Activated CD8-positive, alpha-beta memory T cell treated with anti-CD3 and anti-CD28 coated beads for 36 hours (primary cell): ENCODE measurements around the gene SGO1. TPM values are rescaled to one million over a fixed set of nuclear protein-coding genes. Genes with fewer than 3 reads are reported as not detected.
"Not testable (repeated sequence)": the region's sequence is repeated elsewhere in the genome, so short reads cannot be mapped to it uniquely, and the experiment has no call there.

Experiments
- CTCF ChIA-PET: fragments of 350-600 bp; sonication (Branson Sonifier 250); formaldehyde crosslinking; loops from one replicate; lab custom pipeline; 2021; ENCODE audit warnings: antibody characterized with exemption; lab: Charles Lee
- POLR2A ChIA-PET: fragments of 350-600 bp; sonication (Branson Sonifier 250); formaldehyde crosslinking; loops from one replicate; lab custom pipeline; 2021; ENCODE audit warnings: antibody characterized with exemption; lab: Charles Lee
- total RNA-seq, 2 experiments: library from RNA; stranded (reverse); gene quantifications; one replicate each; pipeline ENCODE4 v1.2.3, GENCODE V29; 2021

The SGO1 gene
- total RNA-seq, result 10 to 100 TPM; 21.6 to 23.3 TPM

DNA sequence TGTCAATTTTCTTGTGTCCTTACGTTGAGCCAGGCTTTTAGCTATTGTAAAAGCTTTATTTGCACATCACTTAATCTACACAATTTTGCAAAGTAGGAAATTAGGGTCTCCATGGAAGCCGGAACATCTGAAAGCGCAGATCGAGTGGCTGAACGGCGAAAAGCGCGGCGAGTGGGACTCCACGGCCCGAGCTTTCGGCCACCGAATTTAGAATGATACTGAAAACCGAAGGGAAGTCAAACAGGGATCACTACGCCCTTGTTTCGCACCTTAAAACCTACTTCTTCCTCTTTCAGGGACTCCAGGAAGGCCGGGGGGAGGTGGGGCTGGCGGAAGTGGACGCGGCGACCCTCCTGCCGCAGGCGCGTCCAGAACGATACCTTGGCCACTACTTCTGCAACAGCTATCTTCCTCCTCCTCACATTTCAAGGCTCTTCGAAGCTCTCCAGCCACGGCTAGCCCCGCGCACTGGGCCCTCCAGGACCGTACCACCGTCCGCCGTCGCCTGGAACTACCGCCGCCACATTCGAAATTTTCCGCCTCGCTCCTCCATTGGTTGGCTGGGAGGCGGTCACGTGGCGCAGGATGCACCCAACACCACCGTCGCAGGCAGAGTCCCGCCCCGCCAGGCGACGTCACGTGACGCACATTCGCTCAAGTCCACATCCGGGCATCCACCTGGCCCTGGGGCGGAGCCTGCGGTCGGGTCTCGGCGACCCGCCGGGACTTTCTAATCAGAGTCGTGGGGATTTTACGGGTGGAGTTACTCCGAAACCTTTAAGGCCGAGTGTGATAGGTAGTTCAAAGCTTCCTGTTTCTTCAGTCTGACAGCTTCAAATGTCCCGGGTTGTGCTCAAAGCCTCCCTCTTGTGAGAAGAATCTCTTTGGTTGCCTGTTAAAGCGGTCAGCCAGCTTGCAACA, at the start of gene SGO1:
TSS of gene SGO1 (minus strand) at position 528 of the 921 bp plus-strand sequence. CDS start 2,179 bp downstream, outside the sequence.
- ChIA-PET POLR2A (interaction anchor here (0.6 to 2.3 kb wide), 8 partner anchors 10 to 249 kb away, joined by 3 to 11 read pairs (median 3); no protein-coding TSS in a partner anchor), CTCF (interaction anchor here (0.7 to 1.6 kb wide), 6 partner anchors 16 to 242 kb away, joined by 3 to 6 read pairs (median 3); partner anchors contain the start of gene KAT2B)

DNA sequence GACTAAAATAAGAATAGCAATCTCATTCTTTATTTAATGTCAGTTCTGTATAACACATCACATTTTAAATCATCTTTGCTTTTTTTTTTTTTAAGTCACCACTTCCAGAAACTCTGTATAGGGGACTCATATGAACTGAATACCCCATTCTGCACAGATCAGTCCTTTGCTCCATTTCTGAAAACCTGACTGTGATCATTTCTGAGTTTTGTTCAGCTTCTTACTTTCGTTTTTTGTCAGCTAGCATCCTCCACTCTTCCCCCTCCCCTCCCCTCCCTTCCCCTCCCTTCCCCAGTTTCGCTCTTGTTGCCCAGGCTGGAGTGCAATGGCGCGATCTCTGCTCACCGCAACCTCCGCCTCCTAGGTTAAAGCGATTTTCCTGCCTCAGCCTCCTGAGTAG, 49.8 kb upstream of the SGO1 start:
- ChIA-PET CTCF (no interaction called here), POLR2A (no interaction called here)

DNA sequence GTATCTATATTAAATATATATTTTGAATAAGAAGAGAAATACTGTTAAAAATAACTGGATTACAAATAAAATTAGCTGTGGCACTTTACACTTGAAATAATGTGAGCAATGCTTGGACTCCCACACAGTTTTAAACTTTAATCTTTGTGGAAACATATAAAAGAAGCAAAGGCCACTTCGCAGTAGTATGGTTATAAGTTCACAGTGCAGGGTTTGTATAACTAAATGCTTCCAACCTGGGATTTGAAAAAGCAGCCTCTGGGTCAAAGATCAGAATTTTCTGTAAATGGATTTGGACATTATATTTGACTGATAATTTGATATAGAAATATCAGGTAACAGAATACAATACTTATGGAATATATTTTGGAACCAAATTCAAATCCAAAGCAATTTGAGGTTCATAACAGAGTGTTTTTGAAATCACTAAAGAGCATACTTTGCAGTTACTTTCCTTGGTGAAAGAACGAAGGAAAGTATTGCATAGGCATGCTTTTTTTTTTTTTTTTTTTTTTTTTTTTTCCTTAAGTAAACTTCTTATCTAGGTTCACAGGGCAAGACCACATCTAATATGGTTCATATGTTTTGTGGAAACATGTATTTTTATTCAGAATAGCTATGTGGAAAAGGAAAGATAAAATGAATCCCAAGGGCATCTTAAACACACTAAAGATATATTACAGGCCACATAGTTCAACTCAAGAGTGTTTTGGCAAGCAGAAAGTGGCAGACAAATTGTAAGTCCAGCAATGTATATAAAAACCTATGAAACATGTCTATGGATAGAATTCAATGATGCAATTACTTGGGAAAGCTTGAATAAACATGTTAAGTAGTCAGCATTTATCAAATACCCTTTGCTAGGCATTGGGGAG, 47.1 kb upstream of the SGO1 start:
- ChIA-PET CTCF (no interaction called here), POLR2A (no interaction called here)

DNA sequence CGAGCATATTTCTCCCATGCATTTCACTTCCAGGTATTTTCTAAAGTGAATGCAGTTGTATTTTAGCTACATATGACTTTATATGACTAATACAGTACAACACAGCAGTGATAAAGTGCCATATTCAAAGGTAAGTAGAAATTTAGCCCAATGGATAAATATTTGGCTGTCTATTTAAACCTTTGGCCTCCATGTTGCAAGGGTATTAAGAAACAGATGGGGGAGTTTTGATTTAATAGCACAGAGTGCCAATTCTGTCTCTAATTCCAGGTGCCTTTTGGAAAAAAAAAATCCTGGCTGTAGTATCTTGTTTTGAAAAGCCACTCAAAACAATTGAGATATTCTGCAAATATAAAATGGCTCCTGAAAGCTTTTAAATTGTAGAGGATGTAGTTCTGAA, 44.9 kb upstream of the SGO1 start:
- ChIA-PET POLR2A (no interaction called here), CTCF (no interaction called here)

DNA sequence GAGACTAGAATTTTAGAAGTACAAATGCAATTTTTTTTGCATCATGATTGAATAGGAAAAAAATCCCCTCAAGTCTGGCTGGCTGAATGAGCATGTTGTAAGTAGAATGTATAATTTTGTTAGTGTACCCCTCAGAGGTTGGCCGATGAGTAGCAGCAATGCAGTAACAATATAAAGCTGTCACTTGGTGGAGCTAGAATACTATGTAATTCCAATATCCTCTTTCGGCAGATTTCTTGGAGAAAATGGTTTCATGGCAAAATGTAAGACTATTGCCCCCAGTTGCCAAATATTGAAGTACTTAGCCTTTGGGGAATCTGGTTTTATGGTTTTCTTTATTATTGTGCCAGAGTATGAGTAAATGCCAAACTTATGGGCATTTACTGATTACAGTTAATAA, 39.8 kb upstream of the SGO1 start:
- CTCF ChIA-PET, result no interaction called here
- POLR2A ChIA-PET, result no interaction called here

DNA sequence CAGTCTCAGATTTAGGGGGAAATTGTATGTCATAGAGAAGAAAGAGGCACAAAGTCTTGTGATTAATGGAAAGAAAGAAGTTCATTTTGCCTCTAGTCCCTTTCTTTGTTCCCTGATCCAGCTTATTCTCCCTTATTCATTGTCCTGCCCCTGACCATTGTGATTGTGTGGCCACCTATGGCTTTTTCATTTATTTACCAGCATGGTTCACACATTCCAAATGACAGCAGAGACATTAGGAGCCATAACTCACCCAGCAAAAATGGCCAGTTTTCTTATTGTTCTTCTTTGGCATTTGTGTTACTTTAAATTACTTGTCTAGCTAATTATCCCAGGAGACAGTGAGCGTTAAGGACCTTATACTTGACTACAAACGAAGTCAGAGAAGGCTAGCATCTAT, 36.3 kb upstream of the SGO1 start:
- CTCF ChIA-PET, result no interaction called here
- POLR2A ChIA-PET, result no interaction called here

DNA sequence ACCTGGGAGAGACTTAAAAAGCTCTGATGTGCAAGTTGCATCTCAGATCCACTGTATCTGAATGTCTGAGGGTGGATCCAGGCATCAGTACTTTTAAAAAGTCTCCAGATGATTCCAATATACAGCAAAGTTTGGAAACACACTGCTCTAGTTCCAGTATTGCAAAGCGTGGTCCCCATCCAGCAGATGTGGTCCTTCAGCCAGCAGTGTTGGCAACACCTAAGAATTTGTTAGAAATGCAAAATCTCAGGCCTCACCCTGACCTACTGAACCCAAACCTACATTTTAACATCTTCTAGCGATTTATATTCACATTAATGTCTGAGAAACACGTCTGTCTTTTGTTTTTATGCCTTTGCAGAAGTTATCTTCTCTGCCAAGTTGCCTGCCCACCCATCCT, 32.2 kb upstream of the SGO1 start:
- CTCF ChIA-PET, result interaction anchor here (0.6 kb wide), 1 partner anchor 334 kb away, joined by 3 read pairs; no protein-coding TSS in a partner anchor
- POLR2A ChIA-PET, result no interaction called here

DNA sequence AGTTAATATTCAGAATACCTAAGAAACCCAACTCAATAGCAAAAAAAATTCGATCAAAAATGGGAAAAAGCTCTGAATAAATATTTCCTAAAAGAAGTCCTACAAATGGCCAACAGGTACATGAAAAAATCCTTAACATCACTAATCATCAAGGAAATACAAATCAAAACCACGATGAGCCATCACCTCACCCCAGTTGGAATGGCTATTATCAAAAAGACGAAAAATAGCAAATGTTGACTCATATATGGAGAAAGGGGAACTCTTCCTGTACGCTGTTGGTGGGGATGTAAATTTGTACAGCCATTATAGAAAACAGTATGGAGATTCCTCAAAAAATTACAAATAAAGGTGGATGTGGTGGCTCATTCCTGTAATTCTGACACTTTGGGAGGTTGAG, 29.6 kb upstream of the SGO1 start:
- ChIA-PET POLR2A (no interaction called here), CTCF (no interaction called here)

DNA sequence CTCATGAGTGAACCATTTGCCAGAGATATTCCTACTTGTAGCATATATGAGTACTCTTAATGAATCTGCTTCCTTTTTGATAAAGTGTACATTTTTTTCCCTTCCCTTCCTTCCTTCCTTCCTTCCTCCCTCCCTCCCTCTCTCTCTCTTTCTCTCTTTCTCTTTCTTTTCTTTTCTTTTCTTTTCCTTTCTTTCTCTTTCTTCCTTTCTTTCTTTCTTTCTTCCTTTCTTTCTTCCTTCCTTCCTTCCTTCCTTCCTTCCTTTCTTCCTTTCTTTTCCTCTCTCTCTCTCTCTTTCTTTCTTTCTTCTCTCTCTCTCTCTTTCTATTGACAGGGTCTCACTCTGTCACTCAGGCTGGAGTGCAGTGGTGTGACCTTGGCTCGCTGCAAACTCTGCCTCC, 27.5 kb upstream of the SGO1 start:
- CTCF ChIA-PET, POLR2A ChIA-PET: not testable (repeated sequence)

DNA sequence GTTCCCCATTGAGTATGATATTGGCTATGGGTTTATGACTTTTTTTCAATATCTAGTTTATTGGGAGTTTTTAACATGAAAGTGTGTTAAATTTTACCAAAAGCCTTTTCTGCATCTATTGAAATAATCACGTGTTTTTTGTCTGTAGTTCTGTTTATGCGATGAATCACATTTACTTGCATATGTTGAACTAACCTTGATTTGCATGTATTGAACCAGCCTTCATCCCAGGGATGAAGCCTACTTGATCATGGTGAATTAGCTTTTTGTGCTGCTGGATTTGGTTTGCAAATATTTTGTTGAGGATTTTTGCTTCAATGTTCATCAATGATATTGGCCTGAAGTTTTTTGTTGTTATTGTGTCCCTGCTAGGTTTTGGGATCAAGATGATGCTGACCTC, 21.9 kb upstream of the SGO1 start:
- CTCF ChIA-PET, POLR2A ChIA-PET: not testable (repeated sequence)

DNA sequence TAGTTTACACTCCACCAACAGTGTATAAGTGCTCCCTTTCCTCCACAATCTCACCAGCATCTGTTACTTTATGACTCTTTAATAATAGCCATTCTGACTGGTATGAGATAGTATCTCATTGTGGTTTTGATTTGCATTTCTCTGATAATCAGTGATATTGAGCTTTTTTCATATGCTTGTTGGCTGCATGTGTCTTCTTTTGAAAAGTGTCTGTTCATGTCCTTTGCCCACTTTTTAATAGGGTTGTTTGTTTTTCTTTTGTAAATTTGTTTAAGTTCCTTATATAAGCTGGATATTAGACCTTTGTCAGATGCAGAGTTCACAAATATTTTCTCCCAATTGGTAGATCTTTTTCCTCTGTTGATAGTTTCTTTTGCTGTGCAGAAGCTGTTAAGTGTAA, 19.9 kb upstream of the SGO1 start:
- CTCF ChIA-PET, POLR2A ChIA-PET: not testable (repeated sequence)

DNA sequence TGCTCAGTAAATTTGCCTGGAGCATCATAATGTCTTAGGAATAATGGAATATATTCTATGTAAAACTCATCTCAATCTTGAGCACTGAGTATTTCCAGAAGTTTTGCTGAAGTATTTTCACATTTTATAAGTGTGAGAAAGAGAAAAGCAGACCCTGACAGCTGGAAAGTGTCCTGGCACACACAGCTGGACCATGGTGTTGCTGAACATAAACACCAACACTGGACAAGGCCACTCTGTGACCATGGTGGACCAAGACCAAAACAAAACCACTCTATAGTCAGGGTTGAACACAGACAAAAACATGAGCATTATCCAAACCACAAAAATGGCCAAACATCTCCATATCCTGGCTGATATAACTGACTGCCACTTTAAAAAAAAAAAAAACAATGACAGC, 15.1 kb upstream of the SGO1 start:
- POLR2A ChIA-PET, result no interaction called here
- CTCF ChIA-PET, result interaction anchor here (0.6 kb wide), 1 partner anchor 160 kb away, joined by 3 read pairs; no protein-coding TSS in a partner anchor

DNA sequence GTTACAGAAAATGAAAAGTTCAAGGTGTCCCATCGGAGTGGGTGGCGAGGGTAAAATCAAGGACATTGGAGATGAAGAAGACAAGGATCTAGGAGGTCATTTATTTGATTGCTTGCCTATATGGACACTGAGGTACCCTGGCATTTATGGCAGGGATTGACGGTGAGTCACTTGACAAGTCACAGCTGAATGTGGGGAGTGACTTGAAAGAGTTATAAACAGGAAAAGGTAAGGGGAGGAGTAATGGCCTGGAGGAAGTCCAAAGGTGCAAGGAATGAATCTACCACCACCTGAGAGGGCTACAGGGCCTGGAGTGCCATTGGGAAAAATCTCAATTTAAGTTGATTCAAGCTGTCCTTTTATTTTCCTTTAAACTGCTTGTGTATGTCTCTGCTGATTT, 11.8 kb upstream of the SGO1 start:
- ChIA-PET CTCF (no interaction called here), POLR2A (no interaction called here)

DNA sequence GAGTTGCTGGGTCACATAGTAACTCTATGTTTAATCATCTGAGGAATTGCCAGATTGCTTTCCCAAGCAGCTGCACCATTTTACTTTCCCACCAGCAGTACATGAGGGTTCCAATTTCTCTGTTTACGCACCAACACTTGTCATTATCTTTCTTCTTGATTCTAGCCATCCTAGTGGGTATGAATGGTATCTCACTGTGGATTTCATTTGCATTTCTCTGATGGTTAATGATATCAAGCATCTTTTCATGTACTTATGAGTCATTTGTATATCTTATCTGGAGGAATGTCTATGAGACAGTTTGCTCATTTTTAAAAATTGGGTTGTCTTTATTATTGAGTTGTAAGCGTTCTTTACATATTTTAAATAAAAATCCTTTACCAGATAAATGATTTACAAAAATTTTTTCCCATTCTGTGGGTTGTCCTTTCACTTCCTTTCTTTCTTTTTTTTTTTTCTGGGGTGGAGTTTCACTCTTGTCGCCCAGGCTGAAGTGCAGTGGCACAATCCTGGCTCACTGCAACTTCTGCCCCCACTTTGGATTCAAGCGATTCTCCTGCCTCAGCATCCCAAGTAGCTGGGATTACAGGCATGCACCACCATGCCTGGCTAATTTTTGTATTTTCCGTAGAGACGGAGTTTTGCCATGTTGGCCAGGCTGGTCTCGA, 8.9 kb upstream of the SGO1 start:
- ChIA-PET CTCF (no interaction called here), POLR2A (no interaction called here)

DNA sequence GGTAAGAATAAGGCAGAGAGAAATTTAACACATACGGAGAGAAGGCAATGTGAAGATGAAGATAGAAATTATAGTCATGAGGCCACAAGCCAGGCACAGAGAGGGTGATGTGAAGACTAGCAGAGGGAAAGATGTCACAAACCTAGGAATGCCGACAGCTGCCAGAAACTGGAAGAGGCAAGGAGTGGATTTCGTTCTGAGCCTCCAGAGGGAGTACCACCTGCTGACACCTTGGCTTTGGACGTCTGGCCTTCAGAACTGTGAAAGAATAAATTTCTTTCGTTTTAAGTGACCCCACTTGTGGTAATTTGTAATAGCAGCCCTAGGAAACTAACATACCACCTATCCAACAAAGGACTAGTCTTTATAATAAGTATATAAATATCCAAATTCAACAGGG, 5.0 kb upstream of the SGO1 start:
- POLR2A ChIA-PET, result no interaction called here
- CTCF ChIA-PET, result no interaction called here

DNA sequence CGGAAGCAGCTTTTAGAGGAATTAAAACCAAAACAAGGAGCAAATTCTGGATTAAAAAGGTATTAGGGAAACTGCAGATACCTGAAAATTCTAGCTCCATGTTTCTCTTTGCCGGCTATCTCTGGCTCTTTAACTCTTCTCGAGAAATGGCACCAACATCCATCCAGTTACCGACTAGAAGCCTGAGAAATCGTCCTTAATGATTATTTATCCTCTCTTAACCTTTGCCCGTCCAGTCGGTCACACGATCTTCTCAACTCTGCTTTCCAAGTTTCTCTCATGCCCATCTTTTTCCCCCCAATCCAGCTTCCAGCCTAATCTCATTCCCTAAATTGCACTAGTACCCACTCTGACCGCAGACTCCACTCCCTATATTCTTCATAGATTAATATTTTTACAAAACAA, 596 bp upstream of the SGO1 start:
- ChIA-PET CTCF (interaction anchor here (1.0 to 1.6 kb wide), 2 partner anchors 146 to 243 kb away, joined by 3 to 6 read pairs; partner anchors contain the start of gene KAT2B), POLR2A (interaction anchor here (0.6 to 2.3 kb wide), 5 partner anchors 10 to 250 kb away, joined by 3 to 11 read pairs (median 3); no protein-coding TSS in a partner anchor)

DNA sequence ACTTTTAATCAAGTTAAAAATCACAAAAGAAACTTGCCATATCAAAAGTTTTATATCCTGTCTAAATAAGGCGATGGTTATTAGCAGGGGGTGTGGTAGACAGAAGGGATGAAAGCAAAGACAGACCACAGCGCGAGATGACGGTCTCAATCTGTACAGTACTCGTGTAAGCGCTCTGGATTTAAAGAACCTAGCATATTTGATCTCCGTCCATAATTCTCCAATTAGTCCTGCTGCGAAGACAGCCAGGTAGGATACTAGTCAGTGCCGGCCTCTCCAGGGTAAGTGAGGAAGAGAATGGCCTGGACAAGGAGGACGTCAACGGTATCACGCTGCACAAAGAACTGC, 701 bp downstream of the SGO1 start:
- CTCF ChIA-PET, result interaction anchor here (0.7 to 1.6 kb wide), 5 partner anchors 16 to 232 kb away, joined by 3 to 6 read pairs (median 3); partner anchors contain the start of gene KAT2B
- POLR2A ChIA-PET, result interaction anchor here (0.7 to 1.6 kb wide), 4 partner anchors 31 to 237 kb away, joined by 3 to 5 read pairs (median 3); no protein-coding TSS in a partner anchor

DNA sequence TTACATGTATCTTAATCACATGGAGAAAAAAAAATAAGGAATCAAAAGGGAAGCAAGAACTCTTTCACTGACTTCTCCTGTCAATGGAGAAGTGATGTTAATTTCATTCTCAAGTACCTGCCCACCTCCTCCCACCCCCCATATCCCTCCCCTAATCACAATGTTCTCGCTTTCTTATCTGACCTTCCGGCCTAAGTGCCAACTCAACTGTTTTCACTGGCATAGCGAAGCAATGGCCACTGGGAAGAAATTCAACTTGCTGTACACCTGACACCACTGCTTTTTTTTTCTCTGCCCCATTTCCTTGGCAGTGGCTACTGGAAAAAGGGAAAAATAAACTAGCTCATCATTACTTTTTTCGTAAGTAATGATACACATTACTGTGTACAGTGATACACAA, 3.8 kb downstream of the SGO1 start:
- CTCF ChIA-PET, result no interaction called here
- POLR2A ChIA-PET, result no interaction called here

DNA sequence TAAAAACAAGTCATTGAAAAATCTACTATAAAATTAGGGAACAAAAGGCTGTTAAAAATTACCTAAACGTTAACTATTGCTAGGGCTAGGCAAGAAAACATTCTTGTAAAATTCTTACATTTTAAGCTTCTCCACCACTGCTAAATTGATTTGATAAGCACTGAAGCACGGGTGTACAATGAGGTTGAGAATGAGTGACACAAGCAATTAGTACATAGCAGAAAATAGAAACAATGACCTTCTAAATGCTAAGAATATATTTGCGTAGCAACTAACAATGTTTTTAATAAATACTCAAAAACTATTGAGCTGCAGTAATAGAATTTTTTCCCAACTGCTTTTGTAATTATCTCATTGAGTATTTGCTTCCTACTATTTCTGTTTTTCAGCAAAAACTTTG, 4.7 kb downstream of the SGO1 start:
- POLR2A ChIA-PET, result no interaction called here

More for the DNA sequence above, 4.7 kb downstream of the SGO1 start:
- CTCF ChIA-PET, result no interaction called here
